Measurements from ENCODE around the gene PUDP. TPM values are rescaled to one million over a fixed set of nuclear protein-coding genes. Genes with fewer than 3 reads are reported as not detected.

PUDP gene
- total RNA-seq, 1 experiment from 2014 or later = 16.1 TPM

GRCh38 chrX:7116081-7116480 lies 31.9 kb downstream of the PUDP start:
- Mint-ChIP-seq H3K36me3 (ENCODE audit: insufficient read depth, unreplicated experiment) (peaks cover 12% of the 10 kb centered on the region), H3K4me1 (ENCODE audit: insufficient read depth, unreplicated experiment) (peaks cover 31% of the 10 kb centered on the region), H3K27me3 (ENCODE audit: insufficient read depth, unreplicated experiment) (no peaks in the 10 kb centered on the region), H3K9me3 (ENCODE audit: unreplicated experiment) (no peaks in the 10 kb centered on the region), H3K27ac (ENCODE audit: low read depth, unreplicated experiment) (no peak overlapping the region), H3K4me3 (ENCODE audit: unreplicated experiment) (no peak overlapping the region)
- ChIA-PET POLR2A (no interaction called here), CTCF (interaction anchor here (3.4 kb wide), 1 partner anchor 18 kb away, joined by 10 read pairs; no protein-coding TSS in a partner anchor)
- TF ChIP-seq CTCF (IDR thresholded peaks at IDR 0.05; ENCODE audit: unreplicated experiment) = no peak
- intact Hi-C loops (cut with micrococcal nuclease) = no loop called here
- DNase-seq (ENCODE audit: unreplicated experiment) = no peak
- BruUV-seq (replicated peaks) = no TSS peak

DNA sequence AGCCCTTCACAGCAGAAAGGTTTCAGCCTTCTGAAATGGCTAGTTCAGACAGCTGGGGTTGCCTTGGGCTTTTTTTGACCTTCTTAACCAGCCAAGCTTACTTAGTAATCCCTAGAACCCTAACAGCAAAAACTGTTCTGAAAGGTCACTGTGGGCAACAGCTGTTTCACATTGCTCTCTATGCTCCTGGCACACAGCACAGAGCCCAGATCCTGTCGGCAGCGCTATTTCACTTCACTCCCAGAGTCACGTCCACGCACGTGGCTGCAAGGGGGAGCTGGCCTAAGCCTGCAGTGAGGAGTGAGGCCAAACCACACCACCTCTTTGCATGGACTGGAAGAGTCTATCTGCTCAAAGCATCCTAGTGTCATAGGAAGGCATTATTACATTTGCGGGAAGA lies 32.4 kb downstream of the PUDP start:
- no TSS peak for BruUV-seq (replicated peaks)
- no peak overlapping the region for H3K4me3 Mint-ChIP-seq (ENCODE audit: unreplicated experiment)
- H3K4me1 Mint-ChIP-seq (ENCODE audit: insufficient read depth, unreplicated experiment) = peaks cover 31% of the 10 kb centered on the region
- H3K9me3 Mint-ChIP-seq (ENCODE audit: unreplicated experiment) = no peaks in the 10 kb centered on the region
- POLR2A ChIA-PET = no interaction called here
- TF ChIP-seq CTCF (IDR thresholded peaks at IDR 0.05; ENCODE audit: unreplicated experiment) = no peak
- no peak overlapping the region for H3K27ac Mint-ChIP-seq (ENCODE audit: low read depth, unreplicated experiment)
- H3K27me3 Mint-ChIP-seq (ENCODE audit: insufficient read depth, unreplicated experiment) = no peaks in the 10 kb centered on the region
- CTCF ChIA-PET = interaction anchor here (0.8 to 3.4 kb wide), 2 partner anchors 18 to 80 kb away, joined by 4 to 10 read pairs; no protein-coding TSS in a partner anchor
- H3K36me3 Mint-ChIP-seq (ENCODE audit: insufficient read depth, unreplicated experiment) = peaks cover 12% of the 10 kb centered on the region
- DNase-seq (ENCODE audit: unreplicated experiment) = no peak
- intact Hi-C loops (cut with micrococcal nuclease) = no loop called here

DNA sequence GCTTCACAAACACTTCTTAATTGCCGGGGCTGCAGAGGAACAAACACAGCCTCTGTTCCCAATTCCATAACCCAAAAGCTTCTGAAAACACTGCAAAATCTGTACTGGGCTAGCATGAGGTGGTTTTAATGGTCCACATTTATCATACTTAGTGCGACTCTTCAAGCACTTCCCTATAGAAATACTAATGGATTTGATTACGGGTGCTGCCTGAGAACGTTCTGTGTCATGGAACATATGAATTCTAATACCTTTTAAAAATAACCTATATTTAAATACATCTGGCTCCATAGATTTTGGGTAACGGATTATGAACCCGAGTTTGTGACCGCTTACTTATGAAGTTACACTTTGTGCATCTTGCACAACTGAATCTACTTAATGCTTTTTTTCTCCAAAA lies 35.9 kb downstream of the PUDP start:
- peaks cover 13% of the 10 kb centered on the region for H3K36me3 Mint-ChIP-seq (ENCODE audit: insufficient read depth, unreplicated experiment)
- H3K27me3 Mint-ChIP-seq (ENCODE audit: insufficient read depth, unreplicated experiment) = no peaks in the 10 kb centered on the region
- H3K27ac Mint-ChIP-seq (ENCODE audit: low read depth, unreplicated experiment) = no peak overlapping the region
- intact Hi-C loops (cut with micrococcal nuclease) = no loop called here
- H3K4me3 Mint-ChIP-seq (ENCODE audit: unreplicated experiment) = no peak overlapping the region
- ChIA-PET CTCF (interaction anchor here (0.5 to 0.7 kb wide), 3 partner anchors 11 to 373 kb away, joined by 3 read pairs; no protein-coding TSS in a partner anchor), POLR2A (no interaction called here)
- TF ChIP-seq CTCF (IDR thresholded peaks at IDR 0.05; ENCODE audit: unreplicated experiment) = no peak
- H3K9me3 Mint-ChIP-seq (ENCODE audit: unreplicated experiment) = no peaks in the 10 kb centered on the region
- no TSS peak for BruUV-seq (replicated peaks)
- H3K4me1 Mint-ChIP-seq (ENCODE audit: insufficient read depth, unreplicated experiment) = peaks cover 18% of the 10 kb centered on the region
- no peak for DNase-seq (ENCODE audit: unreplicated experiment)

DNA sequence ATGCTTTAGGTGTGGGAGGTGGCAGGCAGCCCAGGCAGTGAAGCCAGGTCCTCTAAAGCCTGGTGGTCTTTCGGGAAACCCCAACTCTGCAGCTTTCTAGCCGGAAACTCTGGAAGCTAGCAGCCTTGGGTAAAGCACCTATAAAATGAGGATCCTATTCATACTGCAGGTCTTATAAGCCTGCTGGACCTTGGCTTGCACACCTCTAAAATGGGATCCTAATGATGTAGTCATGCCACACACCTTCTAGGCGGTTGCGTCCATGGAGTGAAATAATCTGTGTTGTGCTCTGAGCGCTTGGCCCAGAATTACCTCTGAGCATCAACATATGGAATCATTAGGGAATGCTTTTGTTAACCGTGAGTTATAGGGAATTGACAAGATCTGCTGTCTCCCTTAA lies 36.4 kb downstream of the PUDP start:
- H3K36me3 Mint-ChIP-seq (ENCODE audit: insufficient read depth, unreplicated experiment) = peaks cover 13% of the 10 kb centered on the region
- CTCF ChIA-PET = interaction anchor here (0.6 to 0.7 kb wide), 3 partner anchors 21 to 676 kb away, joined by 3 to 5 read pairs (median 3); no protein-coding TSS in a partner anchor
- no peak for DNase-seq (ENCODE audit: unreplicated experiment)
- peaks cover 15% of the 10 kb centered on the region for H3K4me1 Mint-ChIP-seq (ENCODE audit: insufficient read depth, unreplicated experiment)
- no TSS peak for BruUV-seq (replicated peaks)
- no peak for TF ChIP-seq CTCF (IDR thresholded peaks at IDR 0.05; ENCODE audit: unreplicated experiment)
- H3K4me3 Mint-ChIP-seq (ENCODE audit: unreplicated experiment) = no peak overlapping the region
- POLR2A ChIA-PET = no interaction called here
- H3K27ac Mint-ChIP-seq (ENCODE audit: low read depth, unreplicated experiment) = no peak overlapping the region
- no peaks in the 10 kb centered on the region for H3K27me3 Mint-ChIP-seq (ENCODE audit: insufficient read depth, unreplicated experiment)
- no peaks in the 10 kb centered on the region for H3K9me3 Mint-ChIP-seq (ENCODE audit: unreplicated experiment)
- intact Hi-C loops (cut with micrococcal nuclease) = no loop called here

Measured in MCF 10A (cell line).